Peyer's patch (tissue), 4 donors: ENCODE results near the gene STEAP4. TPM values are rescaled to one million over a fixed set of nuclear protein-coding genes. Genes with fewer than 3 reads are reported as not detected.
"Not testable (repeated sequence)": the region's sequence is repeated elsewhere in the genome, so short reads cannot be mapped to it uniquely, and the experiment has no call there.

Experiments used
- DNase-seq, 3 donors: peaks; one replicate each; pipeline ENCODE4 v3.0.0-alpha.2; 2017 to 2019
- H3K27ac ChIP-seq, 4 donors: fragments of 200-600 bp; sonication (generic); one replicate each; pipeline ENCODE4 v1.5.1; 2016 to 2019
- H3K27me3 ChIP-seq, 2 donors: fragments of 200-600 bp; sonication (generic); one replicate each; pipeline ENCODE4 v1.5.1; 2019
- H3K36me3 ChIP-seq, 3 donors: fragments of 200-600 bp; sonication (generic); one replicate each; pipeline ENCODE4 v1.5.1; 2016 to 2019
- H3K4me1 ChIP-seq, 4 donors: fragments of 200-600 bp; sonication (generic); one replicate each; pipeline ENCODE4 v1.5.1; 2016 to 2019
- H3K4me3 ChIP-seq, 4 donors: fragments of 200-600 bp; sonication (generic); 1 replicate in 3 of 4; 2 replicates in 1 of 4; pipeline ENCODE4 v1.5.1; 2016 to 2019; ENCODE audit warnings: mild to moderate bottlenecking in 1 of 4
- H3K9me3 ChIP-seq, 4 donors: fragments of 200-600 bp; sonication (generic); one replicate each; pipeline ENCODE4 v1.5.1; 2016 to 2019; ENCODE audit warnings: mild to moderate bottlenecking in 1 of 4
- CTCF ChIP-seq, 6 experiments: fragments of 450-650 bp in 4 of 6; fragments of 200-600 bp in 2 of 6; sonication (generic) in 1 of 6; IDR thresholded peaks; one replicate each; pipeline ENCODE4 v1.5.1; 2017 to 2019; ENCODE audit warnings: antibody characterized with exemption in 6 of 6, mild to moderate bottlenecking in 3 of 6, moderate library complexity in 1 of 6
- POLR2A ChIP-seq, 2 donors: fragments of 450-650 bp; IDR thresholded peaks; one replicate each; pipeline ENCODE4 v1.5.1; 2017; ENCODE audit warnings: antibody characterized with exemption in 2 of 2, mild to moderate bottlenecking in 2 of 2, moderate library complexity in 2 of 2
- total RNA-seq, 4 donors: library from RNA; depleted of rRNA; stranded (reverse); fragments of >200 nt; gene quantifications; one replicate each; pipeline ENCODE4 v1.1.0, GENCODE V29; 2016

Gene STEAP4
- total RNA-seq, 4 donors from 2014 or later = 1.9 to 16.5 (median 5.1) TPM

GRCh38 chr7:88267421-88267820 lies 39.3 kb downstream of the STEAP4 start:
- no peaks in the 10 kb centered on the region for H3K36me3 ChIP-seq
- no peak for DNase-seq
- no peaks in the 10 kb centered on the region for H3K4me1 ChIP-seq
- H3K9me3 ChIP-seq = no peaks in the 10 kb centered on the region
- no peak overlapping the region for H3K4me3 ChIP-seq
- H3K27me3 ChIP-seq = no peaks in the 10 kb centered on the region
- no peak overlapping the region for H3K27ac ChIP-seq
- no peak for TF ChIP-seq CTCF (IDR thresholded peaks at IDR 0.05)
- no peak for TF ChIP-seq POLR2A (IDR thresholded peaks at IDR 0.05)

DNA sequence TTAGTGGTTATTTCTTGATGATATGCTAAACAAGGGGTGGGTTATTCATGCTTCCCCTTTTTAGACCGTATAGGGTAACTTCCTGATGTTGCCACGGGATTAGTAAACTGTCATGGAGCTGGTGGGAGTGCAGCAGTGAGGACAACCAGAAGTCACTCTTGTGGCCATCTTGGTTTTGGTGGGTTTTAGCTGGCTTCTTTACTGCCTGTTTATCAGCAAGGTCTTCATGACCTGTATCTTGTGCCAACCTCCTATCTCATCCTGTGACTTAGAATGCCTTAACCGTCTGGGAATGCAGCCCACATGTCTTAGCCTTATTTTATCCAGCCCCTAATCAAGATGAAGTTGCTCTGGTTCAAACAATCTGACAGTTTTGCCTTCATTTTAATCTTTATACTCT lies 41.7 kb downstream of the STEAP4 start:
- not testable (repeated sequence) for H3K36me3 ChIP-seq, DNase-seq, H3K9me3 ChIP-seq

GRCh38 chr7:88262562-88262961 lies 44.1 kb downstream of the STEAP4 start:
- H3K27ac ChIP-seq = no peak overlapping the region
- no peaks in the 10 kb centered on the region for H3K27me3 ChIP-seq
- TF ChIP-seq CTCF (IDR thresholded peaks at IDR 0.05) = no peak
- no peak for TF ChIP-seq POLR2A (IDR thresholded peaks at IDR 0.05)
- H3K9me3 ChIP-seq = no peaks in the 10 kb centered on the region
- H3K36me3 ChIP-seq = no peaks in the 10 kb centered on the region
- no peak overlapping the region for H3K4me3 ChIP-seq
- DNase-seq = no peak
- no peaks in the 10 kb centered on the region for H3K4me1 ChIP-seq

More for the DNA sequence above, 41.7 kb downstream of the STEAP4 start:
- not testable (repeated sequence) for H3K27me3 ChIP-seq, H3K4me1 ChIP-seq, H3K27ac ChIP-seq, H3K4me3 ChIP-seq

- Histone ChIP-seq H3K4me1 (no peaks in the 10 kb centered on the region), H3K27me3 (no peaks in the 10 kb centered on the region), H3K27ac (no peak overlapping the region), H3K9me3 (no peaks in the 10 kb centered on the region), H3K4me3 (no peak overlapping the region), H3K36me3 (no peaks in the 10 kb centered on the region)
- DNase-seq = no peak
- TF ChIP-seq POLR2A (IDR thresholded peaks at IDR 0.05) (no peak), CTCF (IDR thresholded peaks at IDR 0.05) (no peak)
Observed at GRCh38 chr7:88260719-88261118, 46.0 kb downstream of the STEAP4 start.

GRCh38 chr7:88259656-88260380 lies 46.9 kb downstream of the STEAP4 start:
- Histone ChIP-seq H3K27ac (no peak overlapping the region), H3K9me3 (no peaks in the 10 kb centered on the region), H3K4me3 (no peak overlapping the region), H3K27me3 (no peaks in the 10 kb centered on the region), H3K4me1 (no peaks in the 10 kb centered on the region), H3K36me3 (no peaks in the 10 kb centered on the region)
- DNase-seq = no peak
- TF ChIP-seq POLR2A (IDR thresholded peaks at IDR 0.05) = no peak
- no peak for TF ChIP-seq CTCF (IDR thresholded peaks at IDR 0.05)

DNA sequence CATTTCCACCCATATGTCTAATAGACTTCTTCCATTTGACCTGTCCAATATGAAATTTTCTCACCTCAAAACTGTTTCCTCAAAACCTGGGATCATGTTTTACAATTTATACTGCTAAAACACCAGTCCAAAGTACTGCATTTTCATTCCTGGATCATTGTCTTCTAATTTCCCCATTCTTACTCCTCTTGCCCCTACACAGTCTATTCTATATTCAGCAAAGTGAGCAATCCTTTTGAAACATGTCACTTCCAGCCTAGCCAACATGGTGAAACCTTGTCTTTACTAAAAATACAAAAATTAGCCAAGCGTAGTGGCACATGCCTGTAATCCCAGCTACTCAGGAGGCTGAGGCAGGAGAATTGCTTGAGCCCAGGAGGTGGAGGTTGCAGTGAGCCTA lies 48.4 kb downstream of the STEAP4 start:
- H3K4me3 ChIP-seq, H3K36me3 ChIP-seq, H3K27ac ChIP-seq, H3K4me1 ChIP-seq, H3K27me3 ChIP-seq, H3K9me3 ChIP-seq, DNase-seq: not testable (repeated sequence)

GRCh38 chr7:88256906-88257305 lies 49.8 kb downstream of the STEAP4 start:
- peaks cover 0 to 5% (median 0%) of the 10 kb centered on the region in 4 donors for H3K9me3 ChIP-seq
- no peaks in the 10 kb centered on the region for H3K27me3 ChIP-seq
- TF ChIP-seq POLR2A (IDR thresholded peaks at IDR 0.05) = no peak
- TF ChIP-seq CTCF (IDR thresholded peaks at IDR 0.05) = no peak
- H3K27ac ChIP-seq = no peak overlapping the region
- no peaks in the 10 kb centered on the region for H3K4me1 ChIP-seq
- DNase-seq = no peak
- no peak overlapping the region for H3K4me3 ChIP-seq
- H3K36me3 ChIP-seq = no peaks in the 10 kb centered on the region
